WTC11 (cell line): ENCODE results near the gene AGBL1. TPM values are rescaled to one million over a fixed set of nuclear protein-coding genes. Genes with fewer than 3 reads are reported as not detected.

Experiments used
- ATAC-seq: fragments of 200-7000 bp; cut with Tn5 transposase; 2 replicates; pipeline ENCODE4 v1.10.0; 2021; ENCODE audit warnings: mild to moderate bottlenecking, moderate library complexity
- CTCF ChIA-PET: fragments of 300-600 bp; sonication (Branson Sonifier 250); formaldehyde crosslinking; loops from one replicate; lab custom pipeline; 2021; ENCODE audit warnings: antibody characterized with exemption; lab: Charles Lee
- POLR2A ChIA-PET: fragments of 350-600 bp; sonication (Branson Sonifier 250); formaldehyde crosslinking; loops from one replicate; lab custom pipeline; 2021; ENCODE audit warnings: antibody characterized with exemption; lab: Charles Lee
- DNase-seq: peaks from one replicate; pipeline ENCODE4 v3.0.0; 2021; ENCODE audit warnings: low spot score
- H3K27ac Mint-ChIP-seq: 2 replicates; pipeline ENCODE4 v1.8.0; 2021; ENCODE audit warnings: mixed read lengths
- H3K27me3 Mint-ChIP-seq: 2 replicates; pipeline ENCODE4 v1.8.0; 2021; ENCODE audit warnings: low read depth, mild to moderate bottlenecking, moderate library complexity, mixed read lengths
- H3K36me3 Mint-ChIP-seq: 2 replicates; pipeline ENCODE4 v1.8.0; 2021; ENCODE audit warnings: mixed read lengths
- H3K4me1 Mint-ChIP-seq: 2 replicates; pipeline ENCODE4 v1.8.0; 2022; ENCODE audit warnings: mixed read lengths
- H3K4me3 Mint-ChIP-seq: 2 replicates; pipeline ENCODE4 v1.8.0; 2021; ENCODE audit warnings: mild to moderate bottlenecking, moderate library complexity, mixed read lengths
- H3K9me3 Mint-ChIP-seq: 2 replicates; pipeline ENCODE4 v1.8.0; 2021; ENCODE audit warnings: mixed read lengths
- CBFB ChIP-seq: sonication (generic); formaldehyde crosslinking; IDR thresholded peaks from 2 replicates; pipeline ENCODE4 v1.8.1; 2022; ENCODE audit warnings: mild to moderate bottlenecking, low read depth, missing genetic modification reagents
- FOXJ3 ChIP-seq: sonication (generic); formaldehyde crosslinking; IDR thresholded peaks from 2 replicates; pipeline ENCODE4 v1.9.0; 2021; ENCODE audit warnings: missing genetic modification reagents, mild to moderate bottlenecking, borderline replicate concordance
- FOXP1 ChIP-seq: sonication (generic); formaldehyde crosslinking; IDR thresholded peaks from 2 replicates; pipeline ENCODE4 v1.8.0; 2022; ENCODE audit warnings: missing genetic modification reagents, mild to moderate bottlenecking, moderate library complexity, borderline replicate concordance
- GRHL2 ChIP-seq: fragments of 250-450 bp; sonication (Bioruptor Pico); IDR thresholded peaks from 2 replicates; pipeline ENCODE4 v1.8.0; 2022; ENCODE audit warnings: mild to moderate bottlenecking, moderate library complexity; ENCODE audit not compliant: insufficient replicate concordance, severe bottlenecking
- GTF2I ChIP-seq: fragments of 250-450 bp; sonication (Bioruptor Pico); conservative IDR thresholded peaks from 2 replicates; pipeline ENCODE4 v1.4.0; 2021; ENCODE audit warnings: mild to moderate bottlenecking
- NR1H2 ChIP-seq: sonication (generic); formaldehyde crosslinking; IDR thresholded peaks from 2 replicates; pipeline ENCODE4 v1.9.0; 2021; ENCODE audit warnings: mild to moderate bottlenecking, moderate library complexity, missing genetic modification reagents
- OVOL2 ChIP-seq: fragments of 250-450 bp; sonication (Bioruptor Pico); IDR thresholded peaks from 2 replicates; pipeline ENCODE4 v1.9.0; 2021; ENCODE audit warnings: mild to moderate bottlenecking, borderline replicate concordance
- PRRX2 ChIP-seq: fragments of 250-450 bp; sonication (Bioruptor Pico); IDR thresholded peaks from 2 replicates; pipeline ENCODE4 v1.8.0; 2021; ENCODE audit warnings: mild to moderate bottlenecking
- RORB ChIP-seq: fragments of 250-450 bp; sonication (Bioruptor Pico); IDR thresholded peaks from 2 replicates; pipeline ENCODE4 v1.9.0; 2021; ENCODE audit warnings: mild to moderate bottlenecking
- SMAD3 ChIP-seq: sonication (generic); formaldehyde crosslinking; IDR thresholded peaks from 2 replicates; pipeline ENCODE4 v1.8.0; 2022; ENCODE audit warnings: missing genetic modification reagents, mild to moderate bottlenecking, borderline replicate concordance
- SMAD4 ChIP-seq: sonication (generic); formaldehyde crosslinking; IDR thresholded peaks from 2 replicates; pipeline ENCODE4 v1.8.0; 2022; ENCODE audit warnings: mild to moderate bottlenecking, missing genetic modification reagents
- TEAD1 ChIP-seq: sonication (generic); formaldehyde crosslinking; IDR thresholded peaks from 2 replicates; pipeline ENCODE4 v1.8.0; 2022; ENCODE audit warnings: mild to moderate bottlenecking, missing genetic modification reagents
- TEAD4 ChIP-seq: sonication (generic); formaldehyde crosslinking; IDR thresholded peaks from 2 replicates; pipeline ENCODE4 v1.8.0; 2022; ENCODE audit warnings: mild to moderate bottlenecking, missing genetic modification reagents
- ZNF121 ChIP-seq: sonication (generic); formaldehyde crosslinking; IDR thresholded peaks from 2 replicates; pipeline ENCODE4 v1.8.0; 2023; ENCODE audit warnings: missing genetic modification reagents
- ZNF232 ChIP-seq: sonication (generic); formaldehyde crosslinking; IDR thresholded peaks from 2 replicates; pipeline ENCODE4 v1.8.0; 2022; ENCODE audit warnings: mild to moderate bottlenecking, missing genetic modification reagents
- ZNF396 ChIP-seq: fragments of 250-450 bp; sonication (Bioruptor Pico); IDR thresholded peaks from 2 replicates; pipeline ENCODE4 v1.8.0; 2021; ENCODE audit warnings: mild to moderate bottlenecking, moderate library complexity, borderline replicate concordance
- total RNA-seq: library from RNA; stranded (reverse); gene quantifications from 3 replicates; pipeline ENCODE4 v1.2.3, GENCODE V29; 2021
- TF ChIP-seq, protein P1 (sequence below): sonication (generic); formaldehyde crosslinking; IDR thresholded peaks from 2 replicates; pipeline ENCODE4 v1.8.1; 2023; ENCODE audit warnings: mild to moderate bottlenecking, missing genetic modification reagents, borderline replicate concordance
- TF ChIP-seq, protein P2 (sequence below): fragments of 250-450 bp; sonication (Bioruptor Pico); IDR thresholded peaks from 2 replicates; pipeline ENCODE4 v1.8.0; 2021; ENCODE audit warnings: mild to moderate bottlenecking
- TF ChIP-seq, protein P3 (sequence below): sonication (generic); formaldehyde crosslinking; IDR thresholded peaks from 2 replicates; pipeline ENCODE4 v1.8.1; 2023; ENCODE audit warnings: mild to moderate bottlenecking, missing genetic modification reagents
- TF ChIP-seq, protein P4 (sequence below): sonication (generic); formaldehyde crosslinking; IDR thresholded peaks from 2 replicates; pipeline ENCODE4 v1.8.0; 2022; ENCODE audit warnings: mild to moderate bottlenecking, missing genetic modification reagents
- TF ChIP-seq, protein P5 (sequence below): sonication (generic); formaldehyde crosslinking; IDR thresholded peaks from 2 replicates; pipeline ENCODE4 v1.8.1; 2022; ENCODE audit warnings: mild to moderate bottlenecking, missing genetic modification reagents, moderate library complexity, borderline replicate concordance
- TF ChIP-seq, protein P6 (sequence below): sonication (generic); formaldehyde crosslinking; conservative IDR thresholded peaks from 2 replicates; pipeline ENCODE4 v1.8.1; 2023; ENCODE audit warnings: mild to moderate bottlenecking, low read depth, missing genetic modification reagents, moderate library complexity

The AGBL1 gene
- total RNA-seq, 1 experiment from 2014 or later, result not detected

DNA sequence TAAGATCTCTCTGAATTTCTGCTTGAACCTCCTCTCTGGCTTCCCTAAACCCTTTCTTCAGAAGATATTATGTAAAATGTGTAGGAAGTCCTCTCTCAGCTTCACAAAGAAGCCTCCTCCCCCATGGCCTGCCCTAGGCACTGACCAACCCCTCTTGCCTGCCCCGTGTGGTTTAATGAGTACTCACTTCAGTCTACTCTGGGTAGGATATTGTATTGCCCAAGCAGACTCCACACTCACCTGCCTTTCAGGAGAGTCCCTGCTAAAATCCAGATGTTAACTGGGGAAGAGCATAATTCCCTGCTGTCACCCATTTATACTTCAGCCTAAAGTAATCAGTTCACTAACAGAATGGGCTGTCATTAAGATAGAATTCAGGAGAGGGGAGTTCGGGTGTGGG lies 2.6 kb upstream of the AGBL1 start (continued):
- TF ChIP-seq, protein P1, sequence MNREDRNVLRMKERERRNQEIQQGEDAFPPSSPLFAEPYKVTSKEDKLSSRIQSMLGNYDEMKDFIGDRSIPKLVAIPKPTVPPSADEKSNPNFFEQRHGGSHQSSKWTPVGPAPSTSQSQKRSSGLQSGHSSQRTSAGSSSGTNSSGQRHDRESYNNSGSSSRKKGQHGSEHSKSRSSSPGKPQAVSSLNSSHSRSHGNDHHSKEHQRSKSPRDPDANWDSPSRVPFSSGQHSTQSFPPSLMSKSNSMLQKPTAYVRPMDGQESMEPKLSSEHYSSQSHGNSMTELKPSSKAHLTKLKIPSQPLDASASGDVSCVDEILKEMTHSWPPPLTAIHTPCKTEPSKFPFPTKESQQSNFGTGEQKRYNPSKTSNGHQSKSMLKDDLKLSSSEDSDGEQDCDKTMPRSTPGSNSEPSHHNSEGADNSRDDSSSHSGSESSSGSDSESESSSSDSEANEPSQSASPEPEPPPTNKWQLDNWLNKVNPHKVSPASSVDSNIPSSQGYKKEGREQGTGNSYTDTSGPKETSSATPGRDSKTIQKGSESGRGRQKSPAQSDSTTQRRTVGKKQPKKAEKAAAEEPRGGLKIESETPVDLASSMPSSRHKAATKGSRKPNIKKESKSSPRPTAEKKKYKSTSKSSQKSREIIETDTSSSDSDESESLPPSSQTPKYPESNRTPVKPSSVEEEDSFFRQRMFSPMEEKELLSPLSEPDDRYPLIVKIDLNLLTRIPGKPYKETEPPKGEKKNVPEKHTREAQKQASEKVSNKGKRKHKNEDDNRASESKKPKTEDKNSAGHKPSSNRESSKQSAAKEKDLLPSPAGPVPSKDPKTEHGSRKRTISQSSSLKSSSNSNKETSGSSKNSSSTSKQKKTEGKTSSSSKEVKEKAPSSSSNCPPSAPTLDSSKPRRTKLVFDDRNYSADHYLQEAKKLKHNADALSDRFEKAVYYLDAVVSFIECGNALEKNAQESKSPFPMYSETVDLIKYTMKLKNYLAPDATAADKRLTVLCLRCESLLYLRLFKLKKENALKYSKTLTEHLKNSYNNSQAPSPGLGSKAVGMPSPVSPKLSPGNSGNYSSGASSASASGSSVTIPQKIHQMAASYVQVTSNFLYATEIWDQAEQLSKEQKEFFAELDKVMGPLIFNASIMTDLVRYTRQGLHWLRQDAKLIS (CRISPR knock-in tag), result no peak
- TF ChIP-seq, protein P2, sequence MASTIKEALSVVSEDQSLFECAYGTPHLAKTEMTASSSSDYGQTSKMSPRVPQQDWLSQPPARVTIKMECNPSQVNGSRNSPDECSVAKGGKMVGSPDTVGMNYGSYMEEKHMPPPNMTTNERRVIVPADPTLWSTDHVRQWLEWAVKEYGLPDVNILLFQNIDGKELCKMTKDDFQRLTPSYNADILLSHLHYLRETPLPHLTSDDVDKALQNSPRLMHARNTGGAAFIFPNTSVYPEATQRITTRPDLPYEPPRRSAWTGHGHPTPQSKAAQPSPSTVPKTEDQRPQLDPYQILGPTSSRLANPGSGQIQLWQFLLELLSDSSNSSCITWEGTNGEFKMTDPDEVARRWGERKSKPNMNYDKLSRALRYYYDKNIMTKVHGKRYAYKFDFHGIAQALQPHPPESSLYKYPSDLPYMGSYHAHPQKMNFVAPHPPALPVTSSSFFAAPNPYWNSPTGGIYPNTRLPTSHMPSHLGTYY (CRISPR knock-in tag), result no peak
- TF ChIP-seq PRRX2 (CRISPR knock-in tag) (no peak), OVOL2 (CRISPR knock-in tag) (no peak), ZNF121 (CRISPR knock-in tag) (no peak), FOXP1 (CRISPR knock-in tag) (no peak), ZNF396 (no peak), ZNF232 (CRISPR knock-in tag) (no peak), TEAD1 (CRISPR knock-in tag) (no peak), SMAD4 (CRISPR knock-in tag) (no peak)
- TF ChIP-seq, protein P3, sequence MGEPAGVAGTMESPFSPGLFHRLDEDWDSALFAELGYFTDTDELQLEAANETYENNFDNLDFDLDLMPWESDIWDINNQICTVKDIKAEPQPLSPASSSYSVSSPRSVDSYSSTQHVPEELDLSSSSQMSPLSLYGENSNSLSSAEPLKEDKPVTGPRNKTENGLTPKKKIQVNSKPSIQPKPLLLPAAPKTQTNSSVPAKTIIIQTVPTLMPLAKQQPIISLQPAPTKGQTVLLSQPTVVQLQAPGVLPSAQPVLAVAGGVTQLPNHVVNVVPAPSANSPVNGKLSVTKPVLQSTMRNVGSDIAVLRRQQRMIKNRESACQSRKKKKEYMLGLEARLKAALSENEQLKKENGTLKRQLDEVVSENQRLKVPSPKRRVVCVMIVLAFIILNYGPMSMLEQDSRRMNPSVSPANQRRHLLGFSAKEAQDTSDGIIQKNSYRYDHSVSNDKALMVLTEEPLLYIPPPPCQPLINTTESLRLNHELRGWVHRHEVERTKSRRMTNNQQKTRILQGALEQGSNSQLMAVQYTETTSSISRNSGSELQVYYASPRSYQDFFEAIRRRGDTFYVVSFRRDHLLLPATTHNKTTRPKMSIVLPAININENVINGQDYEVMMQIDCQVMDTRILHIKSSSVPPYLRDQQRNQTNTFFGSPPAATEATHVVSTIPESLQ (CRISPR knock-in tag), result no peak

DNA sequence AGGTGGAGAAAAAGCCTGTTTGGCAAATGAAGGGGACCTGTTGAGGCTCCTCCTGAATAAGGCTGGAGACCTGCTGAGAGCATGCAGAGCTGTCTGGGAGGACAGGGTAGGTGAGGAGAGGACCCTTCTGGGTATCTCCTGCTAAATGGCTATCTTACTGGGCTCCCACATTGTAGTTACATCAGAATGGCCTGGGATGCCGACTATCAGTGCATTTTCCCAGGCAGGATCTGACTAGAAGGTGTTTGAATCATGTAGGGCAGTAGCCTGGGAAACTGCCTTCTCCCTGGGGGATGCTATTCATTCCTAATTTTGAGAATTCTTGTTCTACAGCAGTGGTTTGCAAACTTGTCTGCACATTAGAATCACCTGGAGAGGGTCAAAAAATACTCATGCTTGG lies 631 bp downstream of the AGBL1 start:
- no peaks in the 10 kb centered on the region for H3K36me3 Mint-ChIP-seq
- H3K9me3 Mint-ChIP-seq, result no peaks in the 10 kb centered on the region
- TF ChIP-seq NR1H2 (CRISPR knock-in tag), result no peak
- TF ChIP-seq GTF2I (CRISPR knock-in tag), result no peak
- TF ChIP-seq GRHL2 (CRISPR knock-in tag), result no peak
- no peak for TF ChIP-seq CBFB (CRISPR knock-in tag)
- TF ChIP-seq, protein P4, sequence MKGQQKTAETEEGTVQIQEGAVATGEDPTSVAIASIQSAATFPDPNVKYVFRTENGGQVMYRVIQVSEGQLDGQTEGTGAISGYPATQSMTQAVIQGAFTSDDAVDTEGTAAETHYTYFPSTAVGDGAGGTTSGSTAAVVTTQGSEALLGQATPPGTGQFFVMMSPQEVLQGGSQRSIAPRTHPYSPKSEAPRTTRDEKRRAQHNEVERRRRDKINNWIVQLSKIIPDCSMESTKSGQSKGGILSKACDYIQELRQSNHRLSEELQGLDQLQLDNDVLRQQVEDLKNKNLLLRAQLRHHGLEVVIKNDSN (CRISPR knock-in tag), result no peak
- TF ChIP-seq TEAD4, result no peak
- no peak for TF ChIP-seq FOXJ3 (CRISPR knock-in tag)
- TF ChIP-seq, protein P5, sequence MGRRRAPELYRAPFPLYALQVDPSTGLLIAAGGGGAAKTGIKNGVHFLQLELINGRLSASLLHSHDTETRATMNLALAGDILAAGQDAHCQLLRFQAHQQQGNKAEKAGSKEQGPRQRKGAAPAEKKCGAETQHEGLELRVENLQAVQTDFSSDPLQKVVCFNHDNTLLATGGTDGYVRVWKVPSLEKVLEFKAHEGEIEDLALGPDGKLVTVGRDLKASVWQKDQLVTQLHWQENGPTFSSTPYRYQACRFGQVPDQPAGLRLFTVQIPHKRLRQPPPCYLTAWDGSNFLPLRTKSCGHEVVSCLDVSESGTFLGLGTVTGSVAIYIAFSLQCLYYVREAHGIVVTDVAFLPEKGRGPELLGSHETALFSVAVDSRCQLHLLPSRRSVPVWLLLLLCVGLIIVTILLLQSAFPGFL, result no peak
- TF ChIP-seq RORB (CRISPR knock-in tag), result no peak
- no peak for TF ChIP-seq SMAD3
- TF ChIP-seq, protein P6, sequence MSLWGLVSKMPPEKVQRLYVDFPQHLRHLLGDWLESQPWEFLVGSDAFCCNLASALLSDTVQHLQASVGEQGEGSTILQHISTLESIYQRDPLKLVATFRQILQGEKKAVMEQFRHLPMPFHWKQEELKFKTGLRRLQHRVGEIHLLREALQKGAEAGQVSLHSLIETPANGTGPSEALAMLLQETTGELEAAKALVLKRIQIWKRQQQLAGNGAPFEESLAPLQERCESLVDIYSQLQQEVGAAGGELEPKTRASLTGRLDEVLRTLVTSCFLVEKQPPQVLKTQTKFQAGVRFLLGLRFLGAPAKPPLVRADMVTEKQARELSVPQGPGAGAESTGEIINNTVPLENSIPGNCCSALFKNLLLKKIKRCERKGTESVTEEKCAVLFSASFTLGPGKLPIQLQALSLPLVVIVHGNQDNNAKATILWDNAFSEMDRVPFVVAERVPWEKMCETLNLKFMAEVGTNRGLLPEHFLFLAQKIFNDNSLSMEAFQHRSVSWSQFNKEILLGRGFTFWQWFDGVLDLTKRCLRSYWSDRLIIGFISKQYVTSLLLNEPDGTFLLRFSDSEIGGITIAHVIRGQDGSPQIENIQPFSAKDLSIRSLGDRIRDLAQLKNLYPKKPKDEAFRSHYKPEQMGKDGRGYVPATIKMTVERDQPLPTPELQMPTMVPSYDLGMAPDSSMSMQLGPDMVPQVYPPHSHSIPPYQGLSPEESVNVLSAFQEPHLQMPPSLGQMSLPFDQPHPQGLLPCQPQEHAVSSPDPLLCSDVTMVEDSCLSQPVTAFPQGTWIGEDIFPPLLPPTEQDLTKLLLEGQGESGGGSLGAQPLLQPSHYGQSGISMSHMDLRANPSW (CRISPR knock-in tag), result no peak
- no peaks in the 10 kb centered on the region; the same call in 1 of the 2 replicates for H3K27me3 Mint-ChIP-seq
- ChIA-PET POLR2A (interaction anchor here (0.7 kb wide), 1 partner anchor 340 kb away, joined by 3 read pairs; no protein-coding TSS in a partner anchor), CTCF (interaction anchor here (1.3 to 2.2 kb wide), 3 partner anchors 9 to 200 kb away, joined by 3 to 8 read pairs (median 3); no protein-coding TSS in a partner anchor)
- no peak for ATAC-seq
- DNase-seq, result no peak
- peaks cover 42% of the 10 kb centered on the region for H3K4me1 Mint-ChIP-seq
- H3K4me3 Mint-ChIP-seq, result no peak overlapping the region
- H3K27ac Mint-ChIP-seq, result no peak overlapping the region
